HG03108 (cell line): Measurements from ENCODE around the gene JAK1.
"Not testable (repeated sequence)": the region's sequence is repeated elsewhere in the genome, so short reads cannot be mapped to it uniquely, and the experiment has no call there.

ENCODE experiments used
- ATAC-seq: cut with Tn5 transposase; IDR thresholded peaks from one replicate; pipeline ENCODE4 v1.9.1; 2021; ENCODE audit warnings: moderate library complexity; ENCODE audit not compliant: unreplicated experiment

Gene JAK1

DNA sequence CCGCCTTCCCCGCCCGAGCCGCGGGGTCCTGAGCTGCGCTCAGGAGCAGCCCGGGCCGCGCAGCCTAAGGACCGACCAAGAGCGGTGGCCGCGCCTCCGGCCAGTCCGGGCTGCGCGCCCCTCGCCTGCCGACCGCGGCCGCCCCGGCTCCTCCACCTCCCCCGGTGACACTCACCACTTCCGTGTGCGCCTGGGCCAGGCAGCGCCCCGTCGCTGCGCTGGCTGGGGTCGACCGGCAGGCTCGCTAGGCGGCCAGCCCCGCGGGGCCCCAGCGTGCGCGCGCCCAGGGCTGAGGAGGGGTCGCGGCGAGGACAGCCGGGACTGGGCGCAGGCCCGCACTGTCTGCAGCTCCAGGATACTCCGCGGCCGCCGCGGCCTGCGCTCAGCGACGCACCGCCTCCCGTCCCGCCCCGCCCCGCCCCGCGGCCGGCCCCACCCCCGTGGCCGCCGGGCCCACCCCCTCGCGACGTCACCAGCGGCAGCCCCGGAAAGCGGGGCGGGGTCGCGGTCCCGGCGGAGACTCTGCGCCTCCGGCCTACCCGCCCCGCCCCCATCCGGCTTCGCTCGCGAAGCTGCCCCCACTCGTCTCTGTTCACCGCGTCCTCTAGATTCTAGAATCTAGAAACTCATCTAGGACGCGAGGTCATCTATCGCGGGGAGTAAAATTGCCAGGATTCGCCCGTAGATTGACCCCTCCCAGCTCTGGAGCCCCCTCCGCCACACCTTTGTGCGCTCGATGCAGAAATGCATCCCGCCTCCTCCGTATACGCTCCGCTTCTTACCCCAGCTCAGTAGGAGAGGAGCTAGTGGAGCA, at the start of gene JAK1:
Gene JAK1 (minus strand): TSS at position 392 of the 814 bp plus-strand sequence. CDS start 80,285 bp downstream, outside the sequence.
- peak; percentile 70 for ATAC-seq

DNA sequence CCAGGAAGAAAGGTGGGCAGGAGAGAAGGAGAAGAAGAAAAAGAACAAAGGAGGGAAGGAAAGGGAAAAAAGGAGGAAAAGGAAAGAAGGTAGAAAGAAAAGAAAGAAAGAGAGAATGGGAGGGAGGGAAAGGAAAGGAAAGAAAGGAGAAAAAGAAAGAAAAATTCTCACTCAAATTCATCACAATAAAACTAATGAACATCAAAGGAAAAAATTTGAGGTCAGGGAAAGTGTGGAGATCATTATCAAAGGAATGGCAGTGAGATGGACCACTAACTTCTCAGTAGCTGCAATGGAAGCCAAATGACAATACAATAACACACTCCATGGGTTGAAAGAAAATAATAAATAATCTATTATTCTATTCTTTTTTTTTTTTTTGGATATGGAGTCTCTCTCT, 48.0 kb upstream of the JAK1 start:
- ATAC-seq, result no peak

DNA sequence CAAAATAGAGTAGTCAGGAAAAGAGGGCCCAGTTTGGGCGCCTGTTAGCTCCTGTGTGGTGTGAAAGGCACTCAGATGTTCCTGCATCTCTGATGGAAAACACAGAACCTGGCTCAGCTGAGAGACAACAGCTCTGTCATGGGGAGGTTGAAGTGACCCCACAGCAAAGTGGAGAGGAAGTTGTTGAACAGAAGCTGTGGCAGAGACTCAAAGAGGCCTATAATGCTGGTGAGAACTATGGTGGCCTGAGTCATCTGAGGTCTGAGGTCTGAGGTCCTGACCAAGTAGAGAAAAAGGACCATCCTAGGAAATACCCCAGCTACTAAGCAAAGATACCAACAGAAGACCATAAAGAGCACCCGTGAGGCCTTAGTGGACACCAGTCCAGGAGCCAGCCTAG, 45.6 kb upstream of the JAK1 start:
- no peak for ATAC-seq

DNA sequence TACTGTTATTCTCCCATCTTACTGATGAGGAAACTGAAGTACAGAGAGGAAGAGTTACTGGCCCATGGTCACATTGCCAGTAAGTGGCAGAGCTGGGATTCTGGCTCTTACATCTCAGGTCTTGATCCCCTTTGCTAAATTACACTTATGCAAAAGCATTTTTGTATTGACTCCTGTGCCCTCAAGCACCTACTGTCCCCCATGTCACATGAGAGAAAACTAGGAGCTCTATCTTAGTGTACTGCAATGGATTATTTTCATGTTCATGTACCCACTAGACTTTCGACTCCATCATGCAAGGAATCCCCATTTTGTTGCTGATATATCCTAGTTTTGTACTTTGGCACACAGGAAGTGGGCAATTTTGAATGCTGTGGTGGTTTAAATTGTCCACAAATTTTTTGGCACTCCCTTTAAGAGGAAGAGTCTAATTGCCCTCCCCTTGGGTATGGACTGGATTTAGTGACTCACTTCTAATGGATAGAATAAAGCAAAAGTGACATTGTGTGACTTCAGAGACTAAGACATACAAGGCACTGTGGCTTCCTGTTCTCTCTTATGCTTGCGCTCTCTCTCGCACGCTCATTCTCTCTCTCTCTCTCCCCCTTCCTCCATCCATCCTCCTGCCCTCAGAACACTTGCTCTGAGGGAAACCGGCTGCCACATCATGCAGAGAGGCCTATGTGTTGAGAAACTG, 43.5 kb upstream of the JAK1 start:
- ATAC-seq, result no peak

DNA sequence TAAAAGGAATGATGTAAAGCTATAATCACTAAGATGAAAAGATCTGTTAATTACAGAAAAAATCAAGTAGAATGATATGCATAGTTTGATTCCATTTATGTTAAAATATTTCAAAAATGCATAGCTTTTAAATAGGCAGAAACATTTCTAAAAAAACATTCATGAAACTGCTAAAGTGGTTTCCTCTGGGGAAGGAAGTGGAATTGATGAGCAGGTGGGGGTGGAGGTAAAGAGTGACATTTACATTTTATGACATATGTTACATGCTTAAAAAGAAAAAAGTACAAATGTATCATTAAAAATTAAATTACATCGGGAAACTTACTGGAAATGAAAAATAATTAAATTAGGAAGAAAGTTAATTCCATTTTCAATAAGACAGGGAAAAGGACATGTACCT, 42.8 kb upstream of the JAK1 start:
- no peak for ATAC-seq

DNA sequence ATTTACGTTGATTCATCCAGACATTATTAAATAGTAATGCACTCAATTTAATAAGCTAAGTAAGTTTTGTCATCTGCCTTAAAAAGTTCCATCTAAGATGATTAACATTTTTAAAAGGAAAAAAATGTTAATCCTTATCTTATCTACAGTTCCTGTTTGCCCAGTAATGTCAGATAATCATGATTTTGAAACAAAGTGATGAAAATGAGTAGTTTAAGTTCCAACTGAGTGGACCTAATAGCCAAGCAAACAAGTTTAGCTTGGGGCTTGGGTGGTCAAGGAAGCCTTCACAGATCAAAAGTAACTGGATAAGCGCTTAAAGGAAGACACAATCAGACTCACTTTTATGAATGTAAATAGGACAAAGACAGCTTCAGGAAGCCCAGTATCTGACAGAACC, 40.5 kb upstream of the JAK1 start:
- ATAC-seq, result no peak

DNA sequence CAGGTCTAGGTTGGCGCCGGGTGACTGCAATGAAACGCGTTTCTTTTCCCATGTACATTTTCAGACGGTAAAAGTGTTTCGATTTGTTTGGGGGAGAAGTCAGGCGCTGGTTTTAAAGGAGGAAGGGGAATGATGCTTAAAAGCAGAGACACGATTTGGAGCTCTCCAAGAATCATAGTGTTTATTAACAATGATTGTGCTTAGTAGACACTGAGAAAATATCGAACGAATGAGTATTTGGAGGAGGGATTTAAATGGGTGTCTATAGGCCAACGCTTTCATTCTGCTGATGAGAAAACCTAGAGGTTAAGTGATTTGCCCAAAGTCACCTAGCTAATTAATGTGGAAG, 36.9 kb upstream of the JAK1 start:
- ATAC-seq, result no peak

DNA sequence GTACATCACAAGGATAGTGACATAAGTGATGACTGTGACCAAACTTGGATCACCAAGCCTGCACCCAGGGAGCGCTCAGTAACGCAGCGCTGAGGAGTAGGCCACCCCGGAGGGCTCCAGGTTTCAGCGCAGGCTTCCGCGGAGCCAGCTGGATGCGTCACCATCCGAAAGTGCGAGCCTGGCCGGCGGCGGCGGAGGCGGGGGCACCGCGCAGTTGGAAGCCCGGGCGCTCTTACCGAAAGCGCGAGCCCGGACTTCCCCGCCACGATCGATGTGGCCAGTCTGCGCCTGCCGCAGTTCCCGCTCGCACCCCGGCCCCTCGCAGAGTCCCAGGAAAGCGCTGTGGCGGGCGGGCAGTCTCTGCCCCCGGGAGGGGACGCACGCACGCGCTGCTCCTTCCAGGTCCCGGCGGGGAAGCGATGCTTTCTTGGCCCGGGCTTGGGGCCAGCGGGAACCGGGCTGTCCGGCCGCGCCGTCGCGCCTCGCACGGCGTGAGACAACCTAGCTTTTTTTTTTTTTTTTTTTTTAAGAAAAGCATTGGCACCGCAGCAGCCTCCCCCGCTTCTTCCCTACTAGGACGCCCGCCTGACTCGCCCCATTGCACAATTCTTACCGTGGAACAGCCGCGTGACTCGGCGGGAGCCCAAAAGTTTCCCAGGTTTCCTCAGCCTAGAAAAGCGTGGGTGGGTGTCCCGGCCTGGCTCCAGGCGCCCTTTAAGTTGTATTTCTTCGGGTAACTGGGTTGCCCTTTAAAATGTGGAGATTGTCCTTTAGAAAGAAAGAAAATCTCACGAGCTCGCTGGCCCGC, 36.4 kb upstream of the JAK1 start:
- ATAC-seq, result peak; percentile 83

DNA sequence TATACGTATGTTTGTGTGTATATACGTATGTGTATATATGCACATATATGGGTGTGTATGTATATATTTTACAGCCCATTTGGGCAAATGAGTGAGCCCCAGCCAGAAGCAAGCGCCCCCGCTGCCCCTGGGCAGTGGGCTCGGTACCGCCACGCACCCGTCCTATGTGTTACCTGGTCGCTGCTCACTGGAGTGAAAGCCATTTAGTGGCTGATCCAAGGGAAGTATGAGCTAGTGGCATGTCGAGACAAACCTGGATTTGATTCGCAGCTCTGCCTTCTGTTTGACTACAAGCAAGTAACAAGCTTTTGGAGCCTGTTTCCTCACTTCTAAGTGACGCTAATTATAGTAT, 35.8 kb upstream of the JAK1 start:
- ATAC-seq, result peak; percentile 3

DNA sequence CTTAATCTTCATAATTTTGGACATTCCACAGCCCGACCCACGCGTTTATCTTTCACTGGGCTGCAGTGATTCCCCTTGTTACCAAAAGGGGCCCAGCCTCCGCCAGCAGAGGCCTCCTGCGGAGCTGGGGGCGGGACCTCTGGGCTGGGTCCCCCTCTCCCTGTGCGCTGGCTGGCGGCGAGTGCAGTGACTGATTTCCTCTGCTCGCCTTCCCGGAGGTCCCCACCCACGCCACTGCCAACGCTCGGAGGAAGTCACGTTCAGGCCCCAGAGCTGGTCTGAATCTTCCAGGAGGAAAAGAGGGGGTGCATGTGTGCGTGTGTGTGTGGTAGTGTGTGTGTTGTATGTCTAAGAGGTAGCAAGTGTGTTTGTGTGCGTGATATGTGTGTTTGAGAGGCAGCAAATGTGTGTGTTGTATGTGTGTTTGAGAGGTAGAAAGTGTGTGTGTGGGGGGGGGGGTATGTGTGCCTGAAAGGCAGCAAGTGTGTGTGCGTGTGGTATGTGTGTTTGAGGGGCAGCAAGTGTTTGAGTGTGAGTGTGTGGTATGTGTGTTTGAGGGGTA, 35.0 kb upstream of the JAK1 start:
- no peak for ATAC-seq

DNA sequence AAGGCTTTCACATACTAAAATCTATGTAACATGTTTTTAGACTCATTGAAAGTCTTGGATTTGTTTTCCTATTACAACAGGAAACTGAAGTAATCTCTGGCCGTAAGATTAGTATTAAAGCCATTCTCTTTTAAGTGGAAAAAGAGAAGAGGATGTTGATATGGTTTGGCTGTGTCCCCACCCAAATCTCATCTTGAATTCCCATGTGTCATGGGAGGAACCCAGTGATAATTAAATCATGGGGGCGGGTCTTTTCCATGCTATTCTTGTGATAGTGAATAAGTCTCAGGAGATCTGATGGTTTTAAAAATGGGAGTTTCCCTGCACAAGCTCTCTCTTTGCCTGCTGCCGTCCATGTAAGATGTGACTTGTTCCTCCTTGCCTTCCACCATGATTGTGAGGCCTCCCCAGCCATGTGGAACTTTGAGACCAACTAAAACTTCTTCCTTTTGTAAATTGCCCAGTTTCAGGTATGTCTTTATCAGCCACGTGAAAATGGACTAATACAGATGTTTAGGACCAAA, 32.1 kb upstream of the JAK1 start:
- not testable (repeated sequence) for ATAC-seq

DNA sequence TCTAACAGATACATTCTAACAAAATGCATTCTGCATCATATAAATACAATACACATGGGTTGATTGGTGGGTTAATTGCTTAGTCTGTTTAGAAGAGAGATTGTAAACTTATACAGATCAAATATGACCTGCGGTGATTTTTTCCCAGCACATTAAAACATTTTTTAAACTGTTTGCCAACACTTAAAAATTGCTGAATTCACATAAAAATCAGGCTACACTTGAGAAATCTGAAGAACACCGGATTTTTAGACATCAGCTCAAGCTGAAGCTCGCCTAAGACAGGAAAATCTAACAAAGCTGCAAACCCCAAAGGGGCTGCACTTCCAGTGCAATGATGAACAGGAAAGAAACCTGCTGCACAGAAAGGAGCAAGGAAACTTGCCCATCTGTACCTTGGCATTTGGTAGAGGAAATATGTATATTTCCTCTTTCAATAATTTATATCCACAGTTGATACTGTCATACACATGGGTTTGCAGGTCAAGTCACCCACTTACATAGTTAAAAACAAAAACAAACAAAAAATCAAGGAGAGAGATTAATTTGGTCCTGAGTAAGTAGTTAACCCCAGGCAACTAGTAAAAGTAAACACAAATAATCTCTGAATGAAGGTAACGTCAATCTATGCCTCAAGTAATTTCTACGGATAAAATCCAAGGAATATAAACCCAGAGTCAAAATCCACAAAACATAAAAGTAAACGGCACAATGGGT, 30.4 kb upstream of the JAK1 start:
- no peak for ATAC-seq

DNA sequence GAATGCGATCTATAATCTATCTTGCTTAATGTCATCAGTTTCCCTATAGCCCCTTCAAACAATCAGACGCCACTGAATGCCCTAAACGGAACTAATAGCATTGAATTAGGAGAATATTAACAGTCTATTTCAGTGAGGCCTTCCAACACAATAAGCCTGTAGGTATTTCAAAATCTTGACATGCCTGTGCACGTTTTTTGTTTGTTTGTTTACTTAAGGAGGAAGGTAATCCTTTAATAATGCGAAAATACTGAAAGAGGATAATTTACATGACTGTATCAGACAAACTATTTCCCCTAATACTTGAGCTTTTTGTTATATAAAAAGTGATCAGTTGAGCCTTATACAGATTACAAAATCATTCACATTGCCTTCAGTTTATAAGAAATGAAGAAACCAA, 29.0 kb upstream of the JAK1 start:
- ATAC-seq, result no peak

DNA sequence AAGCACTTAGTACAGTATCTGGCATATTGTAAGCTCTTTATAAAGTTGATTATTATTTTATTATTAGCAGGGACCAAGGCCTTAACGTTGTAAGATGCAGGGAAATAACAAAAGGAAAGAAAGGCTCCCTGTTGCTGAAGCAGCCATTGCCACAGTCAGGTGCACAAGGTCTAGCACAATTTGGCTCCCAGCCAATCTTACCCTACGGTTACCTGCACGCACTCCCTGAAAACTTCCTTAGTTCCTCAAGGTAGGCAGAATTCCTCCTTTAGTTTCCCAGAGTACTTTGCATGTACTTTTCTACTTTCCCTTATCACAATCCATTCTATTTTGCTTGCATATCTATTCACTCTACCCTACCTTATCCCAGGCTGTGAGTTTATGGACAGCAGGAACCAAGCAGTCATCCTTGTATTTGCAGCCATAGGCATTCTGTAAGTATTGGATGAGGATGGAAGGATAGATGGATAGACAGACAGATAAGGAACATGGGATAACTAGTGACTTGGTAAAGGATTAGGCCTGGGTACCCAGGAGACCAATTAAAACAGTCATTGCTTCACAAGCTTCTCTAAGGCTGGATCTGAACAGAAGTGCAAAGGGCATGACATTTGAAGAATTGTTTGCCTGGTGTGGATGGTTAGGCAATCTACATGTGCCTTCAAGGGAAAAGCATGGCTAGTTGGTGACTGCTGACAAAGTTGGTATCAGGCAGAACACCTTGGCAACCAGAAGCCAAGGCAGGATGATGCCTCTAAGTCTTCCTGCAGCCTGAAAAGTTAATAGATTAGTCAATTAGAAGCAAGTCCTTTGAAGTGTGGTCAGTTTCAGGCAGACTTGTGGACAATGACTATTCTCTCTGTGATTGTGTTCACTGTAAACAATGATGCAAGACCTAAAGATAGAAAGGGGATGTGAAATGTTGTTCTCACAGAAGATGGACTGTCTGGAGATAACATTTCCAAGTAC, 20.8 kb upstream of the JAK1 start:
- ATAC-seq, result peak; percentile 98

DNA sequence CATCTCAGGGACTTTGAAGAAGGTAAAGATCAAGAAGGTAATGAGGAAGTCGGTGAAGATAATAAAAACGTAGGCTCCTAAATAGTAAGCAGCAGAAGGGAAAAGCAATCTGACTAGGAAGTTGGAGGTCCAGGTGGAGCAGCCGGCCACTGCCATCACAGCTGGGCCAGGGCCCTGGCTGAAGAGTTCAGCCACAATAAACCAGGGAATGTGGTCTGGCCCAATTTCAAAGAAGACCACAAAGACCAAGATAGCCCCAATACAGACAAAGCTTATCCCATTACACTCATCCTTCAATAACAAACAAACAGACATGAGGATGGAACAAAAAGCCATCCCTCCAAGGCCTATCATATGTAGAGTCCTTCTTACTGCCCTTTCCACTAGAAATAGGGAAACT, 18.4 kb upstream of the JAK1 start:
- no peak for ATAC-seq

DNA sequence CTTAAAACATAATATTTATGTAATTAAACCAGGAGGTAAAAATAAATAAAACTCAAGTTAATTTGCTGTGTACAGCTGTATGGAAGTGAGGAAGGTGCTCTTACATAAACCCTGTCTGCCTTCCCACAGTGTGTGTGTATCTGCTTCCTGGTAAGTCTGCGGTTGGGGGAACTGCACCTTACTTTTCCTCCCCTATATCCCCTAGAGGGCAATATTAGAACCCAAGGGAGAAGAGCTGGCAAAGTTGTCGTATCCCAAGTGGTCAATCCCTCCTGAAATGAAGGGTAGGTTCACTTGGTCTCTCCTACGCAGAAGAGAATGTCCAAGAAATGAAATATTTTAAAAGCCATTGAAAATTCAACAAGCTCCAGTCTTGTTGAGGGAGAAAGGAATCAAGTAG, 17.8 kb upstream of the JAK1 start:
- no peak for ATAC-seq

DNA sequence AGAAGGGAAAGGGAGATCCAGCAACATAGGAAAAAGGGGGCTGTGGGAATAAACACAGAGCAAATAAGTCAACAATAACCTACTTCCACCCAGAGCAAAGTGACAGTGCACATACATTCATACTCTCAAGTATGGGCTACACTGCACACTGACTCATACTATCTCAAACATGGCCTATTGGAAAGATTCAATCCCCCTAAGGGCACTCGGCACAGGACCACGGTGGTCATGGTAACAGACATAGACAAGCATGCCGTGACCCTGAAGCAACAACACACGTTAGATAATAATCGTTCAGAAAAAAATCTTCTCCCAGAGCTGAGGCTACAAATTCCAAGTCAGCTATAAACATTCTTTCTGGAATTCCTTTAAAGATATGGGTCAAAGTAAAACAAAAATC, 16.8 kb upstream of the JAK1 start:
- ATAC-seq, result no peak

DNA sequence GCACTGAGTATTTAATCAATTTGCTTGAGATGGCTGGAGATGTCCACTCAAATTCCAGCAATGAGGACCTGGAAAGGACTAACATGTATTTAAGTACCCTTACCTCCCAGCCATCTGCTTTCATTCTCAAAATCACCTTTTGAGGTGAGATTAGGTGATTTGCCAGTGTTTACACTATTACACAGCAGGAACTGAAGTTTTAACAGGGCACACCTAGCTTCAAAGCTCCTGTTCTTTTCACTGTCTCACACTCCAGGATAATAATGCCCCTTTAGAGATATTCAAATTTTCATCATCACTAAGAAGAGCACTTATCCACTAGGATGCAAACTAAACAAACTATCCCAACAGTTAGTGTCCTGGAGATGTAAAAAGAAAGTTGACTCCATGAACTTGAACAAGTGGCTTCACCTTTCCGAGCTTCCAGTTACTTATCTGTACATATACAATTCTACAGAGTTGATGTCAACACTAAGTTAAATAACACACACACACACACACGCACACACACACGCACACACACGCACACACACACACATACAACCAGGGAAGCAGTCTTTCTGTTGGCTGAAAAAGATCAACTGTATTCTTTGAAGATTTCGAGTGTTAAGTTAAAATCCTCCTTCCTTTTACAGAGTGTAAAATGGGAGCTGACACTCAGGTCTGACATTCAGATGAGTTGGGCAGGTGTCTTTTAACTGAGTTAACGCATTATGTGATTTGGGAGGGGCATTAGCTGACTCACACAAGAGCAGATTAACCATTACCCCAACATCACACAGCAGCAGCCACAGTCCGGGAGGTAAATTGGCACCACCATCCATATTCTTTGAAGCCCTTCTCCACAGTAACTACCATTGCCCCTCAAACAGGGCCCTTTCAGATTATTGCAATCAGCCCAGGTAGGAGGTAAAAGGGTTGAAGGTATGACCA, 15.5 kb upstream of the JAK1 start:
- ATAC-seq, result no peak
